CD4-positive, alpha-beta memory T cell (primary cell): Measurements from ENCODE around the gene GPRC5C. TPM values are rescaled to one million over a fixed set of nuclear protein-coding genes. Genes with fewer than 3 reads are reported as not detected.

ENCODE experiments used
- CTCF ChIA-PET: fragments of 350-600 bp; sonication (Branson Sonifier 250); formaldehyde crosslinking; loops from one replicate; lab custom pipeline; 2021; ENCODE audit warnings: inconsistent platforms; ENCODE audit not compliant: partially characterized antibody; lab: Charles Lee
- POLR2A ChIA-PET: fragments of 350-600 bp; sonication (Branson Sonifier 250); formaldehyde crosslinking; loops from one replicate; lab custom pipeline; 2021; ENCODE audit not compliant: partially characterized antibody; lab: Charles Lee
- DNase-seq, 5 donors: peaks; one replicate each; pipeline versions ENCODE4 v3.0.0 to v3.0.0-alpha.2; 2020 to 2022; ENCODE audit warnings: mixed read lengths in 1 of 5
- H3K27ac ChIP-seq: one replicate; pipeline ENCODE4 v1.7.0; 2013; ENCODE audit warnings: low read depth, low read length
- H3K27me3 ChIP-seq: 2 replicates; pipeline ENCODE4 v1.7.0; 2013; ENCODE audit warnings: mild to moderate bottlenecking, low read length, moderate library complexity; ENCODE audit not compliant: insufficient read depth
- H3K36me3 ChIP-seq: 2 replicates; pipeline ENCODE4 v1.7.0; 2013; ENCODE audit warnings: mild to moderate bottlenecking, low read length, moderate library complexity; ENCODE audit not compliant: insufficient read depth
- H3K4me1 ChIP-seq: 2 replicates; pipeline ENCODE4 v1.7.0; 2013; ENCODE audit warnings: mild to moderate bottlenecking, low read length, moderate library complexity; ENCODE audit not compliant: insufficient read depth
- H3K4me3 ChIP-seq, 2 donors: one replicate each; pipeline ENCODE4 v1.7.0; 2013; ENCODE audit warnings: low read length in 2 of 2, mild to moderate bottlenecking in 1 of 2
- H3K9me3 ChIP-seq, 2 donors: one replicate each; pipeline ENCODE4 v1.7.0; 2013; ENCODE audit warnings: low read length in 2 of 2, control low read depth in 1 of 2; ENCODE audit not compliant: control insufficient read depth in 1 of 2
- H3K27ac Mint-ChIP-seq, 7 donors: one replicate each; pipeline ENCODE4 v1.8.0; 2020 to 2021; ENCODE audit warnings: mixed read lengths in 7 of 7, mild to moderate bottlenecking in 6 of 7, inconsistent platforms in 3 of 7, moderate library complexity in 3 of 7
- H3K27me3 Mint-ChIP-seq, 2 donors: one replicate each; pipeline ENCODE4 v1.8.0; 2020 to 2021; ENCODE audit warnings: mixed read lengths in 2 of 2
- H3K36me3 Mint-ChIP-seq, 2 donors: one replicate each; pipeline ENCODE4 v1.8.0; 2020 to 2021; ENCODE audit warnings: mixed read lengths in 2 of 2, inconsistent platforms in 1 of 2, mild to moderate bottlenecking in 1 of 2
- H3K4me1 Mint-ChIP-seq, 4 donors: one replicate each; pipeline ENCODE4 v1.8.0; 2020 to 2021; ENCODE audit warnings: mixed read lengths in 4 of 4, mild to moderate bottlenecking in 1 of 4
- H3K4me3 Mint-ChIP-seq, 8 donors: one replicate each; pipeline ENCODE4 v1.8.0; 2020 to 2021; ENCODE audit warnings: mixed read lengths in 8 of 8, mild to moderate bottlenecking in 7 of 8, moderate library complexity in 6 of 8, inconsistent platforms in 3 of 8
- H3K9me3 Mint-ChIP-seq, 8 donors: one replicate each; pipeline ENCODE4 v1.8.0; 2020 to 2021; ENCODE audit warnings: mixed read lengths in 8 of 8, mild to moderate bottlenecking in 5 of 8, inconsistent platforms in 3 of 8, moderate library complexity in 1 of 8
- intact Hi-C: fragments of 100-400 bp; cut with micrococcal nuclease; formaldehyde crosslinking; loops from one replicate; pipeline ENCODE4 v1.15.1; 2023
- polyA plus RNA-seq, 2 donors: library from polyadenylated mRNA; unstranded; fragments of 300-500 nt; fragmentation: Illumina TruSeq; gene quantifications; one replicate each; pipeline ENCODE4 v1.2.3, GENCODE V29; 2021
- total RNA-seq, 2 experiments: library from RNA; stranded (reverse); gene quantifications; one replicate each; pipeline ENCODE4 v1.2.3, GENCODE V29; 2021

Gene GPRC5C, protein sequence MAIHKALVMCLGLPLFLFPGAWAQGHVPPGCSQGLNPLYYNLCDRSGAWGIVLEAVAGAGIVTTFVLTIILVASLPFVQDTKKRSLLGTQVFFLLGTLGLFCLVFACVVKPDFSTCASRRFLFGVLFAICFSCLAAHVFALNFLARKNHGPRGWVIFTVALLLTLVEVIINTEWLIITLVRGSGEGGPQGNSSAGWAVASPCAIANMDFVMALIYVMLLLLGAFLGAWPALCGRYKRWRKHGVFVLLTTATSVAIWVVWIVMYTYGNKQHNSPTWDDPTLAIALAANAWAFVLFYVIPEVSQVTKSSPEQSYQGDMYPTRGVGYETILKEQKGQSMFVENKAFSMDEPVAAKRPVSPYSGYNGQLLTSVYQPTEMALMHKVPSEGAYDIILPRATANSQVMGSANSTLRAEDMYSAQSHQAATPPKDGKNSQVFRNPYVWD
- total RNA-seq: not detected
- not detected for polyA plus RNA-seq

DNA sequence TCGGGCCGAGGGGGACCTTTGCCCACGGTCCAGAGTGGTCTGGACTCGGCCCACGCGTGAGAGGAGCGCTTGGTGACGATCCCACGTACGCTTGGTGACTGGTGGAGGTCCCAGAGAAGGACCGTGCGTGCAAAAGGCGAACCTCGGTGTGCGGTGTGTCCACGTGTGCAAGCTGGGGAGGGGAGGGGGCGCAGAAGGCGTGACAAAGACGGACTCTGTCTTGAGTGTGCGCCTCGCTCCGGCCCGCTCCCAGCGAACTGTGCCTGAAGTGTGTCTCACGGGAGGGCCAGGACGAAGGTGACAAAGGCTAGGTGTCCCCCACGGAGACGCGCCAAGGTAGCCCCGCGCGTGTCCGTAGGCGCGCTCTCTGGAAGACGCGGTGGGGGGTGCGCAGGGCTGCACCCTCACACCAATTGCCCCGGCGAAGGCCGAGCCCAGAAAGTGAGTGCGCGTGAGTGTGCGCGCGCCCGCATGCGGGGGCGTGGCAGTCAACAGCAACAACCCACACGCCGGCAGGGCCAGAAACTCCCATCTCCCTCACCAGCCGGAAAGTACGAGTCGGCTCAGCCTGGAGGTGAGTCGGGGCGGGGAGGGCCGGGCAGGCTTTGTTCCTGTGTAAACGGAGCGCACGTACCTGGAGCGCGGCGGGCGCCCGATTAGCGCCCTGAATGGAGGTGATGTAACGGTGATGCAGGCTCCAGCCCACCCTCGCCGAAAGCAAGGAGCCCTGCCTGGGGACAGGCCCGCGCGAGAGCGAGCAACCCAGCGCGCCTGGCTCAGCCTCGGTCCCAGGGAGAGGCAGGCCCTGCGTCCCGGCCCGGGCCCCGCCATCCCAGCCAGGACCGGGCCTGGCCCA, at the start of gene GPRC5C:
TSS of gene GPRC5C (plus strand) at position 521 of the 856 bp plus-strand sequence. CDS start 7,689 bp downstream, outside the sequence.
- Histone ChIP-seq H3K36me3 (no peaks in the 10 kb centered on the region), H3K9me3 (no peaks in the 10 kb centered on the region), H3K4me1 (peaks cover 14% of the 10 kb centered on the region), H3K4me3 (peak within 1 kb of the TSS in 1 of 2 donors; percentile 32), H3K27ac (no peak within 1 kb of the TSS), H3K27me3 (peaks cover 23% of the 10 kb centered on the region)
- intact Hi-C loops: no loop called here
- ChIA-PET CTCF (interaction anchor here (1.6 kb wide), 1 partner anchor 25 kb away, joined by 4 read pairs; no protein-coding TSS in a partner anchor), POLR2A (no interaction called here)
- Mint-ChIP-seq H3K9me3 (peaks cover 0 to 6% (median 0%) of the 10 kb centered on the region in 8 donors), H3K27me3 (peaks cover 31 to 33% of the 10 kb centered on the region in 2 donors), H3K4me1 (peaks cover 0 to 17% (median 9%) of the 10 kb centered on the region in 4 donors), H3K27ac (no peak within 1 kb of the TSS), H3K36me3 (no peaks in the 10 kb centered on the region), H3K4me3 (peak within 1 kb of the TSS; percentile 47 to 80 (median 67))
- DNase-seq: peak in 4 of 5 donors; percentile 26 to 61 (median 32)

DNA sequence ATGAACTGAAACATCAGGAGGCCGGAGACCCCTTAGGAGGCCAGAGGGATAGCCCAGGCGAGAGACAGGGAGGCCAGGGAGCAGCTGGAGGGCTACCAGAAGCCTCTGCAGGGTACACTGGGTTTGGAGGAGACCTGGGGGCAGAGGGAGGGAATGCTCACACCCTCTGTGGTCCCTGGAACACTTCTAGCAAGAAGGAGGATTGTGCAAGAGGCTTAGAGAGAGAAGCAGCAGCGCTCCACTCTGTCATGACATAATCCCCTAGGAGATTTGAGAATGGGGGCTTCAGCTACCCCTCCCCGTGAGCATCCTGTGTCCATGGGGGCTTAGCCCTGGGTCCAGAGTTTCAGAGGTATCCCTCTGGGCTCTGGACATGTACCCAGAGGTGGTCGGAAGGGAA, 48.7 kb upstream of the GPRC5C start:
- POLR2A ChIA-PET: no interaction called here
- Histone ChIP-seq H3K9me3 (no peaks in the 10 kb centered on the region), H3K36me3 (no peaks in the 10 kb centered on the region), H3K4me3 (no peak overlapping the region), H3K4me1 (peaks cover 9% of the 10 kb centered on the region), H3K27me3 (no peaks in the 10 kb centered on the region), H3K27ac (no peak overlapping the region)
- no peaks in the 10 kb centered on the region for H3K36me3 Mint-ChIP-seq
- H3K4me1 Mint-ChIP-seq: peaks cover 0 to 8% (median under 1%) of the 10 kb centered on the region in 4 donors
- no peak for DNase-seq
- intact Hi-C loops: no loop called here
- H3K9me3 Mint-ChIP-seq: peaks cover 0 to 1% (median 0%) of the 10 kb centered on the region in 8 donors
- CTCF ChIA-PET: no interaction called here
- H3K27me3 Mint-ChIP-seq: peaks cover 1 to 4% of the 10 kb centered on the region in 2 donors
- H3K4me3 Mint-ChIP-seq: no peak overlapping the region
- peak overlapping the region in 1 of 7 donors; percentile 43 for H3K27ac Mint-ChIP-seq

DNA sequence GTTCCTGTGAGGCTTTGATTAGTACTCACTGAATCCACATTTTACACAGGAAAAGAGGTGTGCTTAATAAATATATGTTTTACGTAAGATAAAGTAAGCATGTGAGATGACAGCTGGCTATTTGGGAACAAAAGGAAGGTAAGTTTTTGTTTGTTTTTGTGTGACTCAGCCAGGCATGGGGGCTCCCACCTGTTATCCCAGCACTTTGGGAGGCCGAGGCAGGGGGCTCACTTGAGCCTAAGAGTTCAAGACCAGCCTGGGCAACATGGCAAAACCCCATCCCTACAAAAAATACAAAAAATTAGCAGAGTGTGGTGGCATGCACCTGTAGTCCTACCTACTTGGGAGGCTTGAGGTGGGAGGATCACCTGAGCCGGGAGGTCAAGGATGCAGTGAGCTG, 46.7 kb upstream of the GPRC5C start:
- no peaks in the 10 kb centered on the region for H3K36me3 Mint-ChIP-seq
- CTCF ChIA-PET: interaction anchor here (0.7 to 1.6 kb wide), 3 partner anchors 16 to 751 kb away, joined by 3 to 5 read pairs (median 4); no protein-coding TSS in a partner anchor
- Histone ChIP-seq H3K4me1 (no peaks in the 10 kb centered on the region), H3K9me3 (no peaks in the 10 kb centered on the region), H3K27ac (no peak overlapping the region), H3K27me3 (no peaks in the 10 kb centered on the region), H3K36me3 (no peaks in the 10 kb centered on the region), H3K4me3 (no peak overlapping the region)
- H3K27ac Mint-ChIP-seq: no peak overlapping the region
- H3K27me3 Mint-ChIP-seq: peaks cover 0 to 4% of the 10 kb centered on the region in 2 donors
- peaks cover 0 to 1% (median 0%) of the 10 kb centered on the region in 8 donors for H3K9me3 Mint-ChIP-seq
- H3K4me1 Mint-ChIP-seq: peaks cover 0 to 7% (median 0%) of the 10 kb centered on the region in 4 donors
- intact Hi-C loops: no loop called here
- DNase-seq: no peak
- POLR2A ChIA-PET: no interaction called here
- H3K4me3 Mint-ChIP-seq: no peak overlapping the region

DNA sequence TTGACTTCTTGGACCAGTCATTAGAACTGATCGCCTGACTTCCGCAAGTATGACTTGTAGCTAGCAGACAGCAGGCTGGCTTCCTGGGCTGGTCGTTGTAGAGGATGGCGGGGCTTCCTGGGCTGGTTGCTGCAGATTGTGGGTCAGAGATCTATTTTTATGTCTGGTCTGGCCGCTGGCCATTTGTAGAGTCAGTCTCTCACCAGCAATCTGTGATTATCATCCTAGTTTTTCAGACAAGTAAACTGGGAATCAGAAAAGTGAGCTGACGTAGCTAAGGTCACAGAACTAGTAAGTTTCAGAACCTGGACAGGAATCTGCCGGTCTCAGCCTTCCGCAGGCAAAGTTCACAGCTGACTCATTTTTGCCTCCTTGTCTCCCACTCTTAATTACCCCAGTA, 45.5 kb upstream of the GPRC5C start:
- Histone ChIP-seq H3K36me3 (no peaks in the 10 kb centered on the region), H3K27me3 (no peaks in the 10 kb centered on the region), H3K4me3 (no peak overlapping the region), H3K9me3 (no peaks in the 10 kb centered on the region), H3K4me1 (no peaks in the 10 kb centered on the region), H3K27ac (no peak overlapping the region)
- no peaks in the 10 kb centered on the region for H3K36me3 Mint-ChIP-seq
- no peak overlapping the region for H3K27ac Mint-ChIP-seq
- peaks cover 0 to 4% of the 10 kb centered on the region in 2 donors for H3K27me3 Mint-ChIP-seq
- intact Hi-C loops: no loop called here
- H3K9me3 Mint-ChIP-seq: peaks cover 0 to 1% (median 0%) of the 10 kb centered on the region in 8 donors
- ChIA-PET CTCF (interaction anchor here (1.5 kb wide), 1 partner anchor 17 kb away, joined by 3 read pairs; no protein-coding TSS in a partner anchor), POLR2A (no interaction called here)
- H3K4me3 Mint-ChIP-seq: no peak overlapping the region
- DNase-seq: no peak
- H3K4me1 Mint-ChIP-seq: no peaks in the 10 kb centered on the region

DNA sequence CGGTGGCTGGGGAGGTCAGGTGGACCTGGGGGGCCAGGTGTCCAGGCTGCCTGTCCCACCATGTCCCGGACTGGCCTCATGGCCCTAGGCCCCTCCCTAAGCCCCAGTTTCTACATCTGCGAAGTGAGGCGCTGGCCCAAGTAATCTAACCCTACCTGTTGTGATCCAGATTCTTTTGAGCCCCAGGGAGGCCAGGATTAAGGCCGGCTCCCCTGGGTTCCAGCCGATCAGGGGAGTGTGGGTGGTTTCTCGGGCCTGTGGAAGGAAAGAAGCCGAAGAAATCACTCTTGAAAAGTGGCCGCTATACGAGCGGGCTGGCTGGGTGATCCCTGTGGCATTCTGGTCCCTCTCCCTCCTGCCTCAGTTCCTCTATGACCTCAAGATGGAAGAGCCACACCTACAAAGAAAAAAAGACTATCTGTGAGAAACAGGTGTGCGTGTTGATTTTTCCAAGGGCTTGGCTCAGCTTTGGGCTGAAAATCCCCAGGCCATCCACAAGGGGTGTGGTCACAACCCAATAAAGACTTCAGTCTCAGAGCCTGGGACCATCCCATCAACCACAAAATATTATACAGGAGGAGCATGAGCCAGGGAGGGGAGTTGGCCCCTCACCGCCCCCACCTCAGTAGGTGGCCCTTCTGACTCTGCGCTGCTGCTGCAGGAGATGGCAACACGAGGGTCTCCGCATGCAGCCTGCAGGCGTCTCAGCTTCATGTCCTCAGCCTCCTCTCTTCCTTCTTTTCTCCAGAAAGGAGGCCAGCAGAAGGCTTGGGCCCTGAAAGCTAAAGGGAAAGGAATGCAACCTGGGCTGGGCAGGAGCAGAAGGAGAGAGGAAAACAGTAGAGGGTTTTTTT, 44.3 kb upstream of the GPRC5C start:
- ChIA-PET POLR2A (no interaction called here), CTCF (no interaction called here)
- DNase-seq: no peak
- Histone ChIP-seq H3K4me3 (no peak overlapping the region), H3K9me3 (no peaks in the 10 kb centered on the region), H3K27ac (no peak overlapping the region), H3K27me3 (no peaks in the 10 kb centered on the region), H3K4me1 (no peaks in the 10 kb centered on the region), H3K36me3 (no peaks in the 10 kb centered on the region)
- Mint-ChIP-seq H3K27ac (no peak overlapping the region), H3K27me3 (peaks cover 0 to 4% of the 10 kb centered on the region in 2 donors), H3K4me3 (no peak overlapping the region), H3K36me3 (no peaks in the 10 kb centered on the region), H3K9me3 (peaks cover 0 to 1% (median 0%) of the 10 kb centered on the region in 8 donors), H3K4me1 (no peaks in the 10 kb centered on the region)
- intact Hi-C loops: no loop called here

DNA sequence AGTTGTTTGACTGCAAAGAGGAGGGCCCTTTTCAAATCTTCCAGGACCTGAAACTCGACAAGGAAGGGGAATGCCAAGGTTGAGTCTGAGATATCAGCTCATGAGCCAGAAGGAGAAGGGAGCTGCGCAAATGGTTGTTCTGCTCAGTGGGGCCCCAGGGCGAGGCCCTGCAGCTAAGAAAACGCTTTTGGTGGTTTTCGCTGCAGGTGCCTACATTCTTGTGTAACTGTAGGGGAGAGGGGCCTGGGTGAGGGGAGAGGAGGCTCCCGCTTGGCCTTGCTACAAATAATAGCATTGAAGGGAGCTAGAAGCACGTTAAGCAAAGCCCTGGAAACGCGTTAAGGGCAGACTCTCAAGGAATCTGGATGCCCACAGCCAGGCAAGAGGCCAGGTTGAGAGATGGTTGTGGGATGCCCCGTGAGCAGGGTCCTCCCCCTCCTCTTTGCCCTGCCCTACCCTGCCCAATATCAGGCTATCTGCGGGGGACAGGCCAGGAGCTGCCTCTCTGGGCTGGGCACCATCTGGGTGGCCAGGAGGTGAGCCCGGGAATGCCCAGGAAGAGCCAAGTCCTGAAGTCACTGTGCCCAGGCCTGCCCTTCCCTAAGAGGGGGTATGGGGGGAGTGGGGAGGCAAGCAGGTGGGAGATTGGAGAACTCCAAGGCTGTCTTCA, 42.7 kb upstream of the GPRC5C start:
- intact Hi-C loops: no loop called here
- Mint-ChIP-seq H3K9me3 (peaks cover 0 to 3% (median 0%) of the 10 kb centered on the region in 8 donors), H3K27ac (no peak overlapping the region), H3K36me3 (no peaks in the 10 kb centered on the region), H3K4me1 (no peaks in the 10 kb centered on the region), H3K27me3 (no peaks in the 10 kb centered on the region), H3K4me3 (no peak overlapping the region)
- no peak for DNase-seq
- POLR2A ChIA-PET: no interaction called here
- Histone ChIP-seq H3K27ac (no peak overlapping the region), H3K27me3 (no peaks in the 10 kb centered on the region), H3K9me3 (no peaks in the 10 kb centered on the region), H3K4me3 (no peak overlapping the region), H3K36me3 (no peaks in the 10 kb centered on the region), H3K4me1 (no peaks in the 10 kb centered on the region)
- CTCF ChIA-PET: no interaction called here
